Right renal cortex interstitium (tissue), 3 donors: ENCODE data around the gene NUDT7. TPM values are rescaled to one million over a fixed set of nuclear protein-coding genes. Genes with fewer than 3 reads are reported as not detected.

Experiments used
- DNase-seq, 3 donors: peaks; one replicate each; pipeline ENCODE4 v3.0.0-alpha.2; 2013; ENCODE audit warnings: low read depth in 3 of 3, low spot score in 2 of 3
- polyA plus RNA-seq, 3 donors: library from polyadenylated mRNA; unstranded; fragments of 120-200 nt; gene quantifications; one replicate each; pipeline ENCODE4 v1.2.1, GENCODE V29; 2013; ENCODE audit not compliant: insufficient read length in 3 of 3

Gene NUDT7
- polyA plus RNA-seq, 3 donors: 10.3 to 16.8 (median 10.6) TPM

DNA sequence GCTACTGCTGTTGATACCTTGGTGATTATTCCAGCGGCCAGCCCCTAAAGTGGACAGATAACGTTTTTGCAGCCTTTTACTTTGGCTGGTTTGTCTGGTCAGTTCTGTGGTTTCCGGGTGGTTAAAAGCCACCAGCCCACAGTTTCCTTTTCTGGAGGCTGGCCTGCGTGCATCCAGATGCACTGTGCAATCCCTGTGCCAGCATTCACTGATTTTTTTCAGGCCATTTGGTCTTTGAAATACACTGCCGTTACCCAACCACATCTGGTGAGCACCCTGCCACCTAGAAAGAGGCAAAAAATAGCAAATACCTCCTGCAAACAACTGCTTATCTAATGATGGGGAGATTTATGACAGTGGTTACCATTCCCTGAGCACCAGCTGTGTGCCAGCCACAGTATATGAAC, 797 bp downstream of the NUDT7 start:
- DNase-seq: peak in 1 of 3 donors; percentile 7

DNA sequence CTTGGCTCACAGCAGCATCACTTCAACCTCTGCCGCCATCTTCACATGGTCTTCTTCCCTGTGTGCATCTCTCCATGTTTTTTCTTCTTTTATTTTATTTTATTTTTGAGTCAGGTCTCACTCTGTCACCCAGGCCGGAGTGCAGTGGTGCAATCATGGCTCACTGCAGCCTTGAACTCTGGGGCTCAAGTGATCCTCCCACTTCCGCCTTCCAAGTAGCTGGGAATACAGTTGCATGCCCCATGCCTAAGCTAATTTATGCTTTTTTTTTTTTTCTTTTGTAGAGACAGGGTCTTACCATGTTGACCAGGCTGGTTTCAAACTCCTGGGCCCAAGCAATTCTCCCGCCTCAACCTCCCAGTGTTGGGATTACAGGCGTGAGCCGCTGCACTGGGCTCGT, 1.9 kb downstream of the NUDT7 start:
- DNase-seq: no peak

DNA sequence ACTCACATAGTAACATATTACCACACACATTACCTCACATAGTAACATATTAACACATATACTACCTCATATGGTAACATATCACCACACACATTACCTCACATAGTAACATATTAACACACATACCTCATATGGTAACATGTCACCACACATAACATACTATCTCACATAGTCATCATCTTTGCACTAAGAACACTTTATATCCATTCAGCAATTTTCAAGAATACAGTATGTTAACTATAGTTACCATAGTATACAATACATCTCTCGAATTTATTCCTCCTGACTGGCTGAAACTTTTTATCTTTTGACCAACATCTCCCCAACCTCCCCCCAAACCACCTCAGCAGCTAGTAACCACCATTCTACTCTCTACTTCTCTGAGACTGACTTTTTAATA, 7.6 kb downstream of the NUDT7 start:
- DNase-seq: no peak

DNA sequence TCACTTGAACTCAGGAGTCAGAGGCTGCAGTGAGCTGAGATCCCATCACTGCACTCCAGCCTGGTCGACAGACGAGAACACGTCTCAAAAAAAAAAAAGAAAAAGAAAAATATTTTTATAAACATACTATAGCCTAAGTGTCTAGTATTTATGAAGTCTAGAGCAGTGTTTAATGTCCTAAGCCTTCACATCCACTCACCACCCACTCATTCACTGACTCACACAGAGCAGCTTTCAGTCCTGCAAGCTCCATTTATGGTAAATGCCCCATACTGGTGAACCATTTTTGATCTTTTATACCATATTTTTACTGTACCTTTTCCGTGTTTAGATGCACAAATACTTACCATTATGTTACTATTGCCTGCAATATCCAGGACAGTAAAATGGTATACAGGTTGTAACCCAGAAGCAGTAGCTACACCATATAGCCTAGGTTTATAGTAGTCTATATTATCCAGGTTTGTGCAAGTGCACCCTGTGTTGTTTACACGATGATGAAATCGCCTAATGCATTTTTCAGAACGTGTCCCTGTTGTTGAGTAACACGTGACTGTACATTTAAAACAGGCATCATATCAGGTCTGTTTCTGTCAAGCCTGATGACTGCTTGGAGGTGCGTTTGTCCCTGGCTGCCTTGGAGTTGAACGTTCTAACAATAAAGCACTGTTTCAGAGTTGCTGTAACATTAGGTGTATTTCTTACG, 10.1 kb downstream of the NUDT7 start:
- DNase-seq: no peak

DNA sequence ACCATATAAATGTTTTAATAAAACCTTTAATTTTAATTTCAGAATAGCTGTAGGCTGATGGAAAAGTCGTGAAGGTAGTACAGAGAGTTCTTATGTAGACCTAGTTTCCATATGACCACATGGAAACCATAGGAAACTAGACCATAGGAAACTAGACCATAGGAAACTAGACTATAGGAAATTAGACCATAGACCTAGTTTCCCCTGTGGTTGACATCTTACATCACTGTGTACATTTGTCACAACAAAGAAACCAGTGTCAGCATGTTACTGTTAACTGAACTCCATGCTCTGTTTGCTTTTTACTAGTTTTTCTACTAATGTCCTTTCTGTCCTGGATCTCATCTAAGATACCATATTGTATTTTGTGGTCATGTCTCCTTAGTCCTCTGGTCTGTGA, 14.6 kb downstream of the NUDT7 start:
- no peak for DNase-seq

DNA sequence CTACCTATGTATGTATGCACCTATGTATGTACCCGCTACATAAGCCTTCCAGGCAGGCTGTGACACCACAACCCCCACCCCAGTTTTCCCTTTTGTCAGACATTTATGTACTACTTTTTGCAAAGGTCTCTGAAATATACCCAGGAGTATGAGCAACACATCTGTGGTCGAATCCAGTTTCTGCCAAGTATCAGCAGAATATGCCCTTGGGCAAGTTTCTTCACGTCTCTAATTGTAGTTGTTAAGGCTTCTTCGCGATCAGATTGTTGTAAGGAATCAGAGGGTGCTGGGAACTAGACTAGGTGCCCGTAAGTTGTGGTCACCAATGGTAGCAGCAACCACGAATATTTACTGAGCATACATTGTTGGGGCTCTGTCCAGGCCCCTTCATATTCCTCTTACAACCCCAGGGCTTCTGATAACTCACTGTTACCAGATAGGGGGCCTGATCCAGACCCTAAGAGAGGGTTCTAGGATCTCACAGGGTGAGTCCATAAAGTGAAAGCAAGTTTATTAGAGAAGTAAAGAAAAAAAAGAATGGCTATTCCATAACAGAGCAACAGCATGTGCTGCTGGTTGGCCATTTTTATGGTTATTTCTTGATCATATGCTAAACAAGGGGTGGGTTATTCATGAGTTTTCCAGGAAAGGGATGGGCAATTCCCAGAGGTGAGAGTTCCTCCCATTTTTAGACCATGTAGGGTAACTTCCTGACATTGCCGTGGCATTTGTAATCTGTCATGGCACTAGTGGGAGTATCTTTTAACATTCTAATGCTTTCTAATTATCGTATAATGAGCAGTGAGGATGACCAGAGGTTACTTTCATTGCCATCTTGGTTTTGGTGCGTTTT, 16.6 kb downstream of the NUDT7 start:
- DNase-seq: no peak

DNA sequence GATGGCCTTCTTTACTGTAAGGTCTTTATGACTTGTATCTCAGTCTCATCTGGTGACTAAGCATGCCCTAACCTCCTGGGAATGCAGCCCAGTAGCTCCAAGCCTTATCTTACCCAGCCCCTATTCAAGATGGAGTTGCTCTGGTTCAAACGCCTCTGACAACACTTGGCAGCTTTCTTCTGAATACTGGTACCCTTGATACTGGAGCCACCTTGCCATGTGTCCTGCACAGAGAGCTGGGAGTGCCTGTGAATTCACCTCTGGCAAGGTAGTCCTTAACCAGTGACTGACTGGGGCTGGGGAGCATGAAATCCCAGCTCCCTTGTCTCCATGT, 17.2 kb downstream of the NUDT7 start:
- no peak for DNase-seq

DNA sequence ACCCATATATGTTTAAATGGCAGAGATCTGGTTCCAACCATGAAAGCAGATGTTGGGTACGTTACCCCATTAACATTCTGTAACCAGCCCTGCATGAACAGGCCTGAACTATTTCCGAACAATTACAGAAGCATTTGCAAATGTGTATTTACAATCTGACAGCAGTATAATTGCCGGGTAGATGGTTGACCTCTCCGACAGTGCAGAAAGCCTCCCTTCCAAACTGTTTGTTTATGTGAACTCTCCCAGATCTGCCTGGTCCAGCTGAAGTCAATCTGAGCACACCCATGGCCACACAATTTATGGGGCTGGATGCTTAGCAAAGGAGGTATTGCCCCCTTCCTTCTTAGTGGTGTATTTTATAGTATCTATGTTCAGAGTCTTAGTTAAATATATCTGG, 21.8 kb downstream of the NUDT7 start:
- no peak for DNase-seq

DNA sequence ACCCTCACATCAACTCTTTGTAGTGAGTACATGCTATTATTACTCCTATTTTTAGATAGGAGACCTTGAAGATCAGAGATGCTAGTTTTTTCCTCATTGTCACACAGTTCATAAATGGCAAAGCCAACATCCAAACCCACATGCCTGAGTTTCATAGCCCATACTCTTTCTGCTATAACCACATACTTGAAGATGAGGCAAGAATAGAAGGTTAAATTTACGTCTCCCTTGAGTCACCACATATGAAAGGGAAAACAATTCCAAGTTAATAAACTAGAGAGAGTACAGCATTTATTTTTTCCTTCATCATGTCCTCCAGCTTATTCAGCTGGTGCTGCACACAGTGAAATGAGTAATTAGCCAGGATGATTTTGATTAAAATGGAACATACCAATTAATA, 23.7 kb downstream of the NUDT7 start:
- no peak for DNase-seq

DNA sequence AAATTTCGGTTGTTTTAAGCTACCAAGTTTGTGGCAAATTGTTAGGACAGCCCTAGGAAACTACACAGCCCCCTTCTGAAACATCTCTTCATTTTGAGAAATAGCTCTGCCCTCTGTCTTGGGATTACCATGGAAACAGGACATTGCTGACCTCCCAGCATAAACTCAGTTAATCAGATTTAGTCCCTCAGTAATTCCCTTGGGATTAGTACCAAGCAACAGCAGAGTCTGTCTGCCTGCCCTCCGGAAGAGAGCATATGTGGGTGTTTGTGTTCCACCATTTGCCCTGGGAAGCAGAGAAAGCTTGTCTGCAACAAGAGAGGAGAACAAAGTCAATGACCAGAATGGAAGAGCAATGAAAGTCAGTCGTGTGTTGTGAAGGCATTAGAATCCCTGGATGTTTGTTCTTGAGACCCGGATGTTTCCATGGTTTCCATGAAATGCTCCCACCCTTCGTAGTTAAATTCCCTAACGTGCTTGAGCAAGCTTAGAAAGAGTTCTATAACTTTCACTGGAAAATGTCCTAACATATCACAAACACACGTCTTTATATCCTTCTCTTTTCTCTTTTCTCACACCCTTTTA, 26.2 kb downstream of the NUDT7 start:
- DNase-seq: no peak

DNA sequence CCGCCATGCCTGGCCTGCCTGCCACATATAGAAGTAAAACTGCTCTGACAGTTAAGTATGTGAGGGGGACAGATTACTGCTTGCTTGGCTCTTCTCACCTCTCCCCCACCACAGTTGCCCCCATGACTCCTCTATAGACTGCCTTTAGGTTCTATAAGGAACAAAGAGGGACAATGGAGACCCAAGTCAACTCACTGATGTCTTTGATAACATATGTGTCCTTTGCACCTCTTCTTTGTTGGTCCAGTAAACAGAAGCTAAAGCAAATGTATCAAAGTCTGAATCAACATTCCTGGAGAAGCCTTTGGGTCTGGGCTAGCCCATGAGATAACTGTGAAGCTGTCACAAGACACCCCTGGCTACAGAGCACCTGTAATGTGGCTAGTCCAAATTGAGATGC, 27.1 kb downstream of the NUDT7 start:
- DNase-seq: no peak

DNA sequence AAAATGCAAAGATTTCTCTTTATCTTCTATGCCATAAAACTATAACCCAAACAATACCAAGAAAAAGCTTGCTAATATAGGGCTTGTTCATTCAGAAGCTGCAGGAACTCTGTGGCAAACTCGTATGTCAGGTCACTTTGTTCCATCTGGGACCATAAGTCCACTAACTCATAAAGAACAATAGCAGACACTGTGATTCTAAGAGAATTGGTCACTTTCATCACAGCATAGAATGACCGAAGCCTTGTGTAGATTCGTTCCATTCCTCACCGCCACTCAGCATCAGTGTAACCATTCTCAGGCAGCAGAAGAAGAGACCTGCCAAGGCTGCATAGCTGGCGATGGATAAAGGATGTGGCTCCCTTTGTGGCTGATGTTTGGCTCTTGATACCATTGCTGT, 35.7 kb downstream of the NUDT7 start:
- no peak for DNase-seq

DNA sequence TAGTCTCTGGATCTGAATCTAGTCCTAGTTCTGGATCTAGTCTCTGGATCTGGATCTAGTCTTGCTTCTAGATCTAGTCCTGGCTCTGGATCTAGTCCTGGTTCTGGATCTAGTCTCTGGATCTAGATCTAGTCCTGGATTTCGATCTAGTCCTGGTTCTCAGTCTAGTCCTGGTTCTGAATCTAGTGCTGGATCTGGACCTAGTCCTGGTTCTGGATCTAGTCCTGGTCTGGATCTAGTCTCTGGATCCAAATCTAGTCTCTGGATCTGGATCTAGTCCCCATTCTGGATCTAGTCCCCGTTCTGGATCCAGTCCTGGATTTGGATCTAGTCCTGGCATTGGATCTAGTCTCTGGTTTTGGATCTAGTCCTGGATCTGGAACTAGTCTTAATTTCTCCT, 36.2 kb downstream of the NUDT7 start:
- no peak for DNase-seq

DNA sequence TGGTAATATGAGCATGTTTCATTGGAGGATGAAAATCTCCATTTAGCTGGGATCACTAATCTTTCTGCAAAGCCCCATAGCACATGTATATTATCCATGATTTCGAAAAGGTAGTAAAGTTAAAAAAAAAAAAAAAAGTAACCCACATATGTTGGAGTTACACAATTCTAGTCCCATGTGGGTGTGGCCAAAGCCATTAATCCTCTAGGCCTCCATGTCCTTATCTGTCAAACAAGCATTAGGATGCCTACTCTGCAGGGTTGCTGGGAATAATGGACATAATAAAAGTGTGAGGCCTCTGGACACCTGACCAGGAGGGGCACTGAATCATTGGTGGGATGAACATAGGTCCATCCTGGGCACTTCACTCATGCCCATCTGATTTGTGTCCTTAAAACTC, 36.9 kb downstream of the NUDT7 start:
- no peak for DNase-seq

DNA sequence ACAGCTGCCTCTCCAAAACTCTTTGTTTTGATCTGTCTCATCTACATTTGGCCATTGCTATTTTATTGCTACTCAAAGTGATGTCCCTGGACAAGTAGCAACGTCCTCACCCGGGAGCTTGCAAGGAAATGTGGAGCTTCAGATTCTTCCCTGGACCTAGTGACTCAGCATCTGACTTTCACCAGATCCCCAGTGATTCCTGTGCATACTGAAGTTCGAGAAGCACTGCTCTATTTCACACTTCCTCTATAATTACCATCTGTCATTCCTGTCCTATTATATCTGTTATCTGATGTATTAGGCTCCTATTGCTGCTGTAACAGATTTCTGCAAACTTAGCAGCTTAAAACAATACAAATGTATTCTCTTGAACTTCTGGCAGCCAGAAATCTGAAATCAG, 37.5 kb downstream of the NUDT7 start:
- DNase-seq: no peak

DNA sequence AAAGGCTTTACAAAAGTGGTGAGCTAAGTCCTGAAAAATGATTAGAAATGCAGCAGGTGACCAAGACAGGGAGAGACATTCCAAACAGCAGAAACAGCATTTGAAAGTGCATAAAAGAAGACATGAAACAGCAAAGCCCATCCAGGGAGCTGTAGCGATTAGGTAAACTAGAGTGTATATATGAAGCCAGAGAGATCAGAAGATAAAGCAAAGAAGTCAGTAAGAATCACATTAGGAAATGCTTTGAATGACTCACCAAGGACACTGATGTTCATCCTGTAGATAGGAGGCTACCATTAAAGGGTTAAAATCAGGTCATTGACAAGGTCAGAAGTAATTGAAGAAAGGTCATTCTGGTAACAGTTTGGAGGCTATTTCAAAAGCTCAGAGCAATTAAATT, 38.5 kb downstream of the NUDT7 start:
- no peak for DNase-seq

DNA sequence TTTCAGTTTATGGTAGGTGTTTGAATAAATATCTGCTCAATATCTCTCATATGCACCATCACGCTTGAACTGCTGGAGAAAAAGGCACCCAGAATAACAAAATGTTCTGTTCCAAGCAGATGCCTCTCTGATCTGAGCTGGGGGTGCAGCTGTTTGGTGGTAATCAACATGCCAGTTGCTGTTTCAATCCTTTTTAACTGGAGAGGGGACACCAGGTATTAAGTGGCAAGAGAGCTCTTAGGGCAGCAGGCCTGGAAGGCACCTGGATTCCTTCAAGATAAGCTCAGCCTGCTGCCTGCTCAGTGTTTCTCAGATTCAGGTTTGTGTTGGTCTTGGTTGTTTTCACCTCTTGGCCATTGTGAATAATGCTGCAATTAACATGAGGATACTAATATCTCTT, 38.9 kb downstream of the NUDT7 start:
- DNase-seq: no peak

DNA sequence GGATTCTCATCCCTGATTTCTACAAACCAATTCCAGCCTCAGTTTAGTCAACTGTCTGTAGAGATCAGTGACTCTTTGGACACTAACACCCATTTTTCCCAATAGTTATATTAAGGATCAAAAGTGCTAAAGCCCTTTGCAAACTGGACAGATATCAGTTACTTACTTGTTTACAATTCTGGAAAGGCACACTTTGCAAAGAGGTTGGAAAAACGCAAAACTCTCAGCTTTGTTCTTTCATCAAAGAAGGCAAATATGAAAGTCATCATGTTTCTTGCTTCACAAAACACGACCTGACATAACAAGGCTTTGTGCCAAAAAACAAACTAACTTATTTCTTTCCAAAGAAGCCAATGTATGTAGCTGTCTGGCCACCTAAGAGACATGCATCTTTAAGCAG, 39.9 kb downstream of the NUDT7 start:
- DNase-seq: no peak

DNA sequence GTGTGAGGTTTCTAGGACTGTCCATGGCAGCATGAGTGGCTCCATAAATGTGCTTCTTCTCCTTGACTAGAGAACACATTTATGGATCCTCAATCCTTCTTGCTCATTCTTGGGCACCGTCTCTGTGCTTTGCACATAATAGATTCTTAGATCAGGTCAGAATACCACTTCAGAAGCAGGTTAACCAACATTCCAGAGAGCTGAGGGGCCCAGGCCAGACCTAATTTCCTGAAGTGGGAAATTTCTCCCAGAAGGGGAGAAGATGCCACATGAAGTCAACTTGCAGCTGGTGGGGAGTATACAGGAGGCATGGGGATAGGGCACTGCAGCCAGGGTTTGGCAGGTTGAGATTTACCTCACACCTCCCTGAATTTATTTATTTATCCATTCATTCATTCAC, 41.7 kb downstream of the NUDT7 start:
- no peak for DNase-seq

DNA sequence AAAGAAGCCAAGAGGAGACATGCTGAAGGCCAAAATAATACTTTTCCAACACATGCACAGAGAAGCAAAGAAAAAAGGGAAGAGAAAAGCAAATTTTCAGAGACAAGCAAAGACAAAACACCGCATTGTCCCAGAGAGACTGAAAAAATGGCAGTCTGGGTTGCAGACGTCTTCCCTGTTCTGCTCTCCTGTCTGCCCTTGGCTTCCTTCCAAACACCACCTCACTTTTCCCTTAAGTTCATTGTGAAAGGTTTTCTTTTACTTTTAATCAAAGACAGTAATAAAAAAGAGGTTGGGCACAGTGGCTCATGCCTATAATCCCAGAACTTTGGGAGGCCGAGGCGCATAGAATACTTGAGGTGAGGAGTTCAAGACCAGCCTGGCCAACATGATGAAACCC, 44.9 kb downstream of the NUDT7 start:
- DNase-seq: no peak

DNA sequence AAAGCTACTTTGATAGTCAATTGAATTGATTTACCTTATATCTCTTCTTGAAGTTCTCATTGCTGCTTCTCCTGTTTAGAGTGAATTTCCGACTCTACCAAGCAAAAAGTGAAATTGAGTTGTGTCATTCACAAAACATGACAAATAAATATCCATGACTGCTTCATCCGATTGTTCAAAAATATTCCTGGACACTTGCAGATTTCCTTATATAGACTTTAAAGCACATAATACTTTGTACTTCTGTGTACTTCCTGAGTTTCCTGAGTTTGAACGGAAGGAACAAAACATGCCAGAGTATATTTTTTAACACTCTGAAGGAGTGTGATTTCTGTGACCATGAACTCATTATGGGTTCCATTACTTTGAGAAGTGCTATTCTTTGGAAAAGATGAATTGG, 45.5 kb downstream of the NUDT7 start:
- no peak for DNase-seq
